Mucosa of rectum (tissue), 2 donors: ENCODE measurements around the gene GRSF1.

ENCODE experiments used
- H3K27ac ChIP-seq, 2 donors: one replicate each; pipeline ENCODE4 v1.7.0; 2013; ENCODE audit warnings: inconsistent platforms in 2 of 2, low read depth in 2 of 2, low read length in 2 of 2
- H3K27me3 ChIP-seq, 2 donors: one replicate each; pipeline ENCODE4 v1.7.0; 2013; ENCODE audit warnings: low read length in 2 of 2; ENCODE audit not compliant: control insufficient read depth in 2 of 2, insufficient read depth in 2 of 2
- H3K36me3 ChIP-seq, 2 donors: one replicate each; pipeline ENCODE4 v1.7.0; 2013; ENCODE audit warnings: low read length in 2 of 2; ENCODE audit not compliant: control insufficient read depth in 2 of 2, insufficient read depth in 2 of 2
- H3K4me1 ChIP-seq, 2 donors: one replicate each; pipeline ENCODE4 v1.7.0; 2013; ENCODE audit warnings: low read length in 2 of 2, mild to moderate bottlenecking in 1 of 2; ENCODE audit not compliant: control insufficient read depth in 2 of 2, insufficient read depth in 2 of 2
- H3K4me3 ChIP-seq, 2 donors: one replicate each; pipeline ENCODE4 v1.7.0; 2013; ENCODE audit warnings: low read length in 2 of 2
- H3K9ac ChIP-seq, 2 donors: one replicate each; pipeline ENCODE4 v1.7.0; 2013; ENCODE audit warnings: low read length in 2 of 2, low read depth in 1 of 2, mild to moderate bottlenecking in 1 of 2
- H3K9me3 ChIP-seq, 2 donors: one replicate each; pipeline ENCODE4 v1.7.0; 2013; ENCODE audit warnings: low read length in 2 of 2; ENCODE audit not compliant: control insufficient read depth in 2 of 2
- donor health status: healthy.
- donor health status: Normal muscosa, but diverticular disease.

Gene GRSF1, protein sequence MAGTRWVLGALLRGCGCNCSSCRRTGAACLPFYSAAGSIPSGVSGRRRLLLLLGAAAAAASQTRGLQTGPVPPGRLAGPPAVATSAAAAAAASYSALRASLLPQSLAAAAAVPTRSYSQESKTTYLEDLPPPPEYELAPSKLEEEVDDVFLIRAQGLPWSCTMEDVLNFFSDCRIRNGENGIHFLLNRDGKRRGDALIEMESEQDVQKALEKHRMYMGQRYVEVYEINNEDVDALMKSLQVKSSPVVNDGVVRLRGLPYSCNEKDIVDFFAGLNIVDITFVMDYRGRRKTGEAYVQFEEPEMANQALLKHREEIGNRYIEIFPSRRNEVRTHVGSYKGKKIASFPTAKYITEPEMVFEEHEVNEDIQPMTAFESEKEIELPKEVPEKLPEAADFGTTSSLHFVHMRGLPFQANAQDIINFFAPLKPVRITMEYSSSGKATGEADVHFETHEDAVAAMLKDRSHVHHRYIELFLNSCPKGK

DNA sequence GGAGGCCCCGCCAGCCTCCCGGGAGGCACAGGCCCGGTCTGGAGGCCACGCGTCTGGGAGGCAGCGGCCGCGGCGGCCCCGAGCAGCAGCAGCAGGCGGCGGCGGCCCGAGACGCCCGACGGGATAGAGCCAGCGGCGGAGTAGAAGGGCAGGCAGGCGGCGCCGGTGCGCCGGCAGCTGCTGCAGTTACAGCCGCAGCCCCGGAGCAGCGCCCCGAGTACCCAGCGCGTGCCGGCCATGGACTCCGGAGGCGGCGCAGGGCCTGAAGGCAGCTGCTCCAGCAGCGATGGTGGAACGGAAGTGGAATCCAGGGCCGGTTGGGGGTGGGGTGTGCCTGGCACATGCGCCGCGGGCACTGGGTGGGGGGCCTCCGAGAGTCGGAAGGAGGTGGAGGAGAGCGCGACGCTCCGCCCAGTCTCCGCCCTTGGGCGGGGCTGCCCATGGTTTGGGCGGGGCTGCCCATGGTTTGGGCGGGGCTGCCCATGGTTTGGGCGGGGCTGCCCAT lies at the start of gene GRSF1:
Gene GRSF1, minus strand, starts transcription at position 302 of the 505 bp plus-strand sequence. Its CDS starts 63 bp downstream, at position 239.
- Histone ChIP-seq H3K9me3 (no peaks in the 10 kb centered on the region), H3K9ac (peak within 1 kb of the TSS; percentile 85 to 93), H3K4me3 (peak within 1 kb of the TSS; percentile 75 to 96), H3K4me1 (peaks cover 2 to 7% of the 10 kb centered on the region in 2 donors), H3K27ac (peak within 1 kb of the TSS; percentile 91 to 95), H3K36me3 (peaks cover 3 to 7% of the 10 kb centered on the region in 2 donors), H3K27me3 (no peaks in the 10 kb centered on the region)

DNA sequence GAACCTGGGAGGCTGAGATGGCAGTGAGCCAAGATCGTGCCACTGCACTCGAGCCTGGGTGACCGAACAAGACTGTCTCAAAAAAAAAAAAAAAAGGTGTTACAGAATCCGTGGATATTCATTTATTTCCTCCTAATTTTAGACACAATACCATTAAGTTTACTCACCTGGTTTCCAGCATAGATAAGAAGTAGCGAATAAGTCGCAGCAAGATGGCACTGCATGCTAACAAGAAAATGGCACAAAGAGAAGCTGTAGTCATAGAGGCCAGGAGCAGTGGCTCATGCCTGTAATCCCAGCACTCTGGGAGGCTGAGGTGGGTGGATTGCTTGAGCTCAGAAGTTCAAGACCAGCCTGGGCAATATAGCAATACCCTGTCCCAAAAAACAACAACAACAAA lies 45.5 kb upstream of the GRSF1 start:
- no peaks in the 10 kb centered on the region for H3K4me1 ChIP-seq

DNA sequence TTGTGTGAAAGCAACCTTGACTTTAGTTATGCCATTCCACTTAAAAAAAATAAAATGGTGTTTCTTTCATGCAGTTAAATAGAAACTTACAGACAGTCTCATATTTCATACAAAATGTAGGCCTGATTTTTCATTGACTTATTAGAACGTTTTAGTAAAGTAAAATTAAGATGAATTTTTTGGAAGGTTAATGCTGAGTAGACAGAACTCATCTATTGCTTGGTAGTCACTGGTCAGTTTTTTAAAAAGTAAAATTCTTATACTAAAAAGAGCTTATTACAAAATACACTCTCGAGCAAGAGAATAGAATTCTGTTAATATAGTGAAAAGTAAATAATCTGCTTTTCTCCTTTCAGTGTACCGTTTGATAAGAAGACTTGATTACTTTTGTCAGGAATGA lies 41.0 kb upstream of the GRSF1 start:
- H3K9ac ChIP-seq = no peak overlapping the region
- no peaks in the 10 kb centered on the region for H3K4me1 ChIP-seq
- no peaks in the 10 kb centered on the region for H3K27me3 ChIP-seq
- H3K9me3 ChIP-seq = no peaks in the 10 kb centered on the region
- no peaks in the 10 kb centered on the region for H3K36me3 ChIP-seq
- H3K4me3 ChIP-seq = no peak overlapping the region
- no peak overlapping the region for H3K27ac ChIP-seq

More for the DNA sequence above, 45.5 kb upstream of the GRSF1 start:
- H3K9me3 ChIP-seq = no peaks in the 10 kb centered on the region
- H3K36me3 ChIP-seq = no peaks in the 10 kb centered on the region
- no peak overlapping the region for H3K9ac ChIP-seq
- H3K4me3 ChIP-seq = no peak overlapping the region
- H3K27me3 ChIP-seq = no peaks in the 10 kb centered on the region
- no peak overlapping the region for H3K27ac ChIP-seq

DNA sequence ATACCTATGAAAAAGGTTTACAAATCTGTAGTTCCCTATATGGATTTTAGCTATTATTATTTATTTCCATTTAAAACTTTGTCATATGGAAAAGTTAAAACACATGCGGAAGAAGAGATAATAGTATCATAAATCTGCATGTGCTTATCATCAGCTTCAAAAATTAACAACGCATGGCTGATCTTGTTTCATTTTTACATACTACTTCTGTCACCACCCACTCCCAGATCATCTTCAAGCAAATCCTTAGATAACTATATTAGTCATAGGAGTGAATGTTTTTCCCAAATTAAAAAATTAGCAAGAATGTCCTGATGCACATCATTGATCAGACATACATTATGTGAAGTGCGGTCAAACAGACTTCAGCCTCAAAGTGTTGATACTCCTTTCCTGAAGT lies 37.9 kb upstream of the GRSF1 start:
- Histone ChIP-seq H3K9ac (no peak overlapping the region), H3K9me3 (no peaks in the 10 kb centered on the region), H3K27ac (no peak overlapping the region), H3K4me3 (no peak overlapping the region), H3K4me1 (no peaks in the 10 kb centered on the region), H3K36me3 (no peaks in the 10 kb centered on the region), H3K27me3 (no peaks in the 10 kb centered on the region)

DNA sequence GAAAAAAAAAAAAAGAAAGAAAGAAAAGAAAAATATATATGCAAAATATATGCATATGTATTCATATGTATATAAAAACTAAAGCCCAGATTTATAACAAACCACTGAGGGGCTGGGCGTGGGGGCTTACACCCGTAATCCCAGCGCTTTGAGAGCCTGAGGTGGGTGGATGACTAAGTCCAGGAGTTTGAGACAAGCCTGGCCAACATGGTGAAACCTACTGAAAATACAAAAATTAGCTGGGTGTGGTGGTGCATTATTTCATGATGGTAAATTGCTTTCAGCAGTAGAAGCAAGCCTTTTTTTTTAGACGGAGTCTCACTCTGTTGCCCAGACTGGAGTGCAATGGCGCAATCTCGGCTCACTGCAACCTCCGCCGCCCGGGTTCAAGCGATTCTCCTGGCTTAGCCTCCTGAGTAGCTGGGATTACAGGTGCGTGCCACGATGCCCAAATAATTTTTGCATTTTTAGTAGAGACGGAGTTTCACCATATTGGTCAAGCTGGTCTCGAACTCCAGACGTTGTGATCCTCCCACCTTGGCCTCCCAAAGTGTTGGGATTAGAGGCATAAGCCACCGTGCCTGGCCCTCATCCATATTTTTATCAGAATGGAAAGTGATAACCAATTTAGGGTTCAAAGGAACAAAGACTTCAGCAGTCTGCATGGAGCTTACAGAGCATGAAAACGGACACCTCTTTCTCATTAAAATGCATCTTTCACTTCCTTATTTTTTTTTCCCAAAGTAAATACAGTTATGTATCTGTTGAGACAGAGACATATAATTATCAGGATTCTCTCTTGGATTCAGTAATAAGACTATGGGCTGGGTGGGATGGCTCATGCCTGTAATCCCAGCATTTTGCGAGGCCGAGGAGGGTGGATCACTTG lies 34.8 kb upstream of the GRSF1 start:
- Histone ChIP-seq H3K4me1 (no peaks in the 10 kb centered on the region), H3K9me3 (no peaks in the 10 kb centered on the region), H3K36me3 (no peaks in the 10 kb centered on the region), H3K9ac (no peak overlapping the region), H3K27me3 (no peaks in the 10 kb centered on the region), H3K4me3 (peak overlapping the region in 1 of 2 donors; percentile 26), H3K27ac (no peak overlapping the region)

DNA sequence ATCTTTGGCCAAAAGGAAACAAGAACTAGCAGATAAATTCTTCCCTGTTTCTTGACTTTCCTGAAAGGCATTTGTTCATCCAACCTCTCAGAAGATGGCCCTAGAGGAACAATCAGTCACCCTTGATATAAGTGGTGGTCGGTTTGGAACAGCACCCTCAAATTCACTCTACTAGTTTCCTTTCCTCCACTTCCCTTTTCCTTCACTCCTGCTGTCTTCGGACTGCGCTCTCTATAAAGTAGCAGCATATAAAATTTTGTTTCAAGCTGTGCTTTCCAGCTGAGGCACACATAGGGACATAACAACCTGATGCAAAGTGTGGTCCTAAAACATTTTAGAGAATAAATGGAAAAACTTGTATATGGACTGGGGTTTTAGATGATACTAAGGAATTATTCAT lies 33.5 kb upstream of the GRSF1 start:
- Histone ChIP-seq H3K27me3 (no peaks in the 10 kb centered on the region), H3K36me3 (no peaks in the 10 kb centered on the region), H3K27ac (no peak overlapping the region), H3K4me3 (no peak overlapping the region), H3K9ac (no peak overlapping the region), H3K4me1 (no peaks in the 10 kb centered on the region), H3K9me3 (no peaks in the 10 kb centered on the region)

DNA sequence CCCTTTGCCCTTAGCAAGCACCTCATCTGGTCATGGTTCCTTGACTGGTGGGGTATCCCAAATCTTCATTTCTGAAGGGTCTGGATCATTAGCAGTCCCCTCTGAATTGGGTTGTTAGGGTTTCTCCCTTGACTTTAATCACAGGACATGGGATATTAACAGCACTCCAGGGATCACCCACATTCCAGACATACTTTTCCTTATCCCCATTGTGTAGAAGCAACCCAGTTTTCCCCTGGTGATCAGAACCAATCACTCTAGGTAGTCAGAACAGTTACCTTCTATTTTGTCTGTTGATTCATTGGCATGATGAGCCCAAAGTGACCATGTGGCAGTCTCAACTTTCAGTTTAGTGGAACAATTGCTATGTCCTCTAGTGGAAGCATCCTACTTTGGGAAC lies 29.1 kb upstream of the GRSF1 start:
- H3K36me3 ChIP-seq = no peaks in the 10 kb centered on the region
- no peaks in the 10 kb centered on the region for H3K4me1 ChIP-seq
- no peak overlapping the region for H3K4me3 ChIP-seq
- H3K27me3 ChIP-seq = no peaks in the 10 kb centered on the region
- H3K9me3 ChIP-seq = no peaks in the 10 kb centered on the region
- no peak overlapping the region for H3K27ac ChIP-seq
- no peak overlapping the region for H3K9ac ChIP-seq

DNA sequence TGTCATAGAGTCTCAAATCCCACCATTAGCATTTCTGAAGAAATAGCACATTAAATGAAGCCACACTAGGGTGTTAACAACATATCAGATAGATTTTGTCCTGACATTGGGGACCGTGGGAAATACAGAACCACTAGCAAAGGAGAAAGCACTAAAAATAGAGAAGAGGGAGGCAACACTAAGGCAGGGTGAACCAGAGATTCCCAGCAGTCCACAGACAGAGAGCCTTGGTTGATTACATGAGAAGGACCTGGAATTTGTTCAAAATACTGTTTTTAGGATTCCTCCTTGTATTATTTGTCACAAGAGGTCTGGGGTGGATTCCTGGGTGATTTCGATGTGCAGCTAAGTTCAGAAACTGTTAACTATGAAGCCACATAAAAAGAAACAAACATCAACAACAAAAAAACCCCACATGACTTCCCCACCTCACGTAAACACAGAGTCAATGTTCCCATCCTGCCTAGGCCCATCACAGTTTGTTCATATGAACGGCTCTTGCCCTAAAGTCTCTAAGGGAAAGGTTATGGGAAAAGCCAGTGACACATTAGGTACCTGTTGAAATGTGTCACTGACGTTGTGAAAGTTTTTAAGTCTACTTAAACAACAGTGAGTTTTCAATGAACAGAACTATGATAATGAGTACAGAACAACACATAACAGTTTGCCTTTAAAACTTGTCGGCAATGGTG lies 23.6 kb upstream of the GRSF1 start:
- Histone ChIP-seq H3K4me1 (no peaks in the 10 kb centered on the region), H3K9me3 (no peaks in the 10 kb centered on the region), H3K27ac (no peak overlapping the region), H3K36me3 (no peaks in the 10 kb centered on the region), H3K27me3 (no peaks in the 10 kb centered on the region), H3K4me3 (no peak overlapping the region), H3K9ac (no peak overlapping the region)

DNA sequence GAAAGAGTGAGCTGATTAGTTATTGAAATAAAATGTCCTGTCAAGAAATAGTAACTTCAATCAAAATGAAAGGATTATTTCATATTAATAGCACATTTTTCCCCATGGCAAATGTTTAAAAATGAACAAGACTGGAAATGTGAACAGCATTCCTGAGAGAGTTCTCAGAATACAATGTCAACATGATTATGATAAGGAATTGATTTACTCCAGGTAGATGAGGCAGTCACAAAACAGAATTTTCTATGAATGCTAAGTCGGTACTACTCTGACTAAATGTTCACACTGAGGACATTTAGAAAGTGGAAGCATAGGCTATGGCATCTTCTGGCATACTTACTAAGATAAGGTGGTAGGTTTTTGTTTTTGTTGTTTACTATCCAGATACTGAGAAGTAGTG lies 19.4 kb upstream of the GRSF1 start:
- H3K9ac ChIP-seq = no peak overlapping the region
- no peaks in the 10 kb centered on the region for H3K36me3 ChIP-seq
- no peaks in the 10 kb centered on the region for H3K27me3 ChIP-seq
- H3K9me3 ChIP-seq = no peaks in the 10 kb centered on the region
- no peak overlapping the region for H3K4me3 ChIP-seq
- no peaks in the 10 kb centered on the region for H3K4me1 ChIP-seq
- H3K27ac ChIP-seq = no peak overlapping the region
